Dendritic cell treated with granulocyte-macrophage colony-stimulating factor and Interleukin-4, amounts not matched to agents 40 ng/mL and 50 ng/mL, for 4 days (primary cell): Measurements from ENCODE around the gene SHOX.
"Not testable (repeated sequence)": the region's sequence is repeated elsewhere in the genome, so short reads cannot be mapped to it uniquely, and the experiment has no call there.

Experiments used
- H3K27ac Mint-ChIP-seq: one replicate; pipeline ENCODE4 v1.8.0; 2022; ENCODE audit warnings: mild to moderate bottlenecking, mixed read lengths
- H3K27me3 Mint-ChIP-seq: one replicate; pipeline ENCODE4 v1.8.0; 2022; ENCODE audit warnings: mild to moderate bottlenecking, mixed read lengths
- H3K36me3 Mint-ChIP-seq: one replicate; pipeline ENCODE4 v1.8.0; 2022; ENCODE audit warnings: low read depth, mixed read lengths
- H3K4me1 Mint-ChIP-seq: one replicate; pipeline ENCODE4 v1.8.0; 2022; ENCODE audit warnings: low read depth, mixed read lengths
- H3K4me3 Mint-ChIP-seq: one replicate; pipeline ENCODE4 v1.8.0; 2022; ENCODE audit warnings: mild to moderate bottlenecking, moderate library complexity, mixed read lengths
- H3K9me3 Mint-ChIP-seq: one replicate; pipeline ENCODE4 v1.8.0; 2022; ENCODE audit warnings: mixed read lengths
- intact Hi-C: fragments of 100-400 bp; cut with micrococcal nuclease; formaldehyde crosslinking; loops from one replicate; pipeline ENCODE4 v1.15.0; 2022

The SHOX gene

GRCh38 chrX:617401-617800, 13.2 kb upstream of the SHOX start:
- Mint-ChIP-seq H3K4me3 (no peak overlapping the region), H3K36me3 (no peaks in the 10 kb centered on the region), H3K27me3 (peaks cover 29% of the 10 kb centered on the region), H3K27ac (no peak overlapping the region), H3K4me1 (no peaks in the 10 kb centered on the region), H3K9me3 (no peaks in the 10 kb centered on the region)
- intact Hi-C loops = no loop called here

- peaks cover 34% of the 10 kb centered on the region for H3K27me3 Mint-ChIP-seq
- no peak overlapping the region for H3K4me3 Mint-ChIP-seq
- H3K9me3 Mint-ChIP-seq = no peaks in the 10 kb centered on the region
- H3K27ac Mint-ChIP-seq = no peak overlapping the region
- H3K4me1 Mint-ChIP-seq = no peaks in the 10 kb centered on the region
- no peaks in the 10 kb centered on the region for H3K36me3 Mint-ChIP-seq
- intact Hi-C loops = no loop called here
Measured at GRCh38 chrX:617891-618290, 12.7 kb upstream of the SHOX start.

GRCh38 chrX:618304-618703, 12.3 kb upstream of the SHOX start:
- H3K4me3 Mint-ChIP-seq, H3K4me1 Mint-ChIP-seq, H3K9me3 Mint-ChIP-seq, intact Hi-C loops, H3K27ac Mint-ChIP-seq, H3K36me3 Mint-ChIP-seq: not testable (repeated sequence)
- peaks cover 38% of the 10 kb centered on the region for H3K27me3 Mint-ChIP-seq

GRCh38 chrX:618761-619450, 11.7 kb upstream of the SHOX start:
- no peak overlapping the region for H3K27ac Mint-ChIP-seq
- no peaks in the 10 kb centered on the region for H3K9me3 Mint-ChIP-seq
- no peaks in the 10 kb centered on the region for H3K36me3 Mint-ChIP-seq
- intact Hi-C loops = no loop called here
- no peaks in the 10 kb centered on the region for H3K4me1 Mint-ChIP-seq
- no peak overlapping the region for H3K4me3 Mint-ChIP-seq
- H3K27me3 Mint-ChIP-seq = peaks cover 41% of the 10 kb centered on the region

- H3K9me3 Mint-ChIP-seq = no peaks in the 10 kb centered on the region
- H3K27me3 Mint-ChIP-seq = peaks cover 43% of the 10 kb centered on the region
- H3K27ac Mint-ChIP-seq = no peak overlapping the region
- H3K4me1 Mint-ChIP-seq = no peaks in the 10 kb centered on the region
- H3K4me3 Mint-ChIP-seq = no peak overlapping the region
- no peaks in the 10 kb centered on the region for H3K36me3 Mint-ChIP-seq
- intact Hi-C loops = no loop called here
Measured at GRCh38 chrX:619451-619811, 11.2 kb upstream of the SHOX start.

- H3K27me3 Mint-ChIP-seq = peaks cover 47% of the 10 kb centered on the region
- no peaks in the 10 kb centered on the region for H3K4me1 Mint-ChIP-seq
- intact Hi-C loops = no loop called here
- no peak overlapping the region for H3K27ac Mint-ChIP-seq
- no peaks in the 10 kb centered on the region for H3K36me3 Mint-ChIP-seq
- H3K9me3 Mint-ChIP-seq = no peaks in the 10 kb centered on the region
- no peak overlapping the region for H3K4me3 Mint-ChIP-seq
Measured at GRCh38 chrX:619812-620531, 10.6 kb upstream of the SHOX start.

GRCh38 chrX:621705-622503, 8.7 kb upstream of the SHOX start:
- no peaks in the 10 kb centered on the region for H3K9me3 Mint-ChIP-seq
- intact Hi-C loops = no loop called here
- H3K4me3 Mint-ChIP-seq = no peak overlapping the region
- no peaks in the 10 kb centered on the region for H3K4me1 Mint-ChIP-seq
- H3K27ac Mint-ChIP-seq = no peak overlapping the region
- no peaks in the 10 kb centered on the region for H3K36me3 Mint-ChIP-seq
- peaks cover 65% of the 10 kb centered on the region for H3K27me3 Mint-ChIP-seq

GRCh38 chrX:622802-623201, 7.8 kb upstream of the SHOX start:
- H3K27me3 Mint-ChIP-seq = peaks cover 73% of the 10 kb centered on the region
- H3K9me3 Mint-ChIP-seq, H3K4me1 Mint-ChIP-seq, H3K27ac Mint-ChIP-seq, H3K36me3 Mint-ChIP-seq, intact Hi-C loops, H3K4me3 Mint-ChIP-seq: not testable (repeated sequence)

- Mint-ChIP-seq H3K27me3 (peaks cover 74% of the 10 kb centered on the region), H3K4me3 (no peak overlapping the region), H3K36me3 (no peaks in the 10 kb centered on the region), H3K9me3 (no peaks in the 10 kb centered on the region), H3K27ac (no peak overlapping the region), H3K4me1 (no peaks in the 10 kb centered on the region)
- intact Hi-C loops = no loop called here
Measured at GRCh38 chrX:623268-623598, 7.4 kb upstream of the SHOX start.

- Mint-ChIP-seq H3K27ac (no peak overlapping the region), H3K4me3 (no peak overlapping the region), H3K27me3 (peaks cover 71% of the 10 kb centered on the region), H3K36me3 (no peaks in the 10 kb centered on the region), H3K9me3 (no peaks in the 10 kb centered on the region), H3K4me1 (no peaks in the 10 kb centered on the region)
- intact Hi-C loops = no loop called here
Measured at GRCh38 chrX:623599-624315, 6.8 kb upstream of the SHOX start.

GRCh38 chrX:625137-625691, 5.4 kb upstream of the SHOX start:
- Mint-ChIP-seq H3K27ac (no peak overlapping the region), H3K4me3 (no peak overlapping the region), H3K4me1 (no peaks in the 10 kb centered on the region), H3K27me3 (peaks cover 77% of the 10 kb centered on the region), H3K9me3 (no peaks in the 10 kb centered on the region), H3K36me3 (no peaks in the 10 kb centered on the region)
- intact Hi-C loops = no loop called here

GRCh38 chrX:626047-626446, 4.5 kb upstream of the SHOX start:
- H3K27ac Mint-ChIP-seq, H3K4me1 Mint-ChIP-seq, H3K36me3 Mint-ChIP-seq, H3K4me3 Mint-ChIP-seq, H3K9me3 Mint-ChIP-seq, intact Hi-C loops: not testable (repeated sequence)
- H3K27me3 Mint-ChIP-seq = peaks cover 77% of the 10 kb centered on the region

GRCh38 chrX:626745-627509, 3.7 kb upstream of the SHOX start:
- intact Hi-C loops = no loop called here
- H3K4me1 Mint-ChIP-seq = no peaks in the 10 kb centered on the region
- H3K4me3 Mint-ChIP-seq = no peak overlapping the region
- no peaks in the 10 kb centered on the region for H3K36me3 Mint-ChIP-seq
- H3K9me3 Mint-ChIP-seq = no peaks in the 10 kb centered on the region
- H3K27ac Mint-ChIP-seq = no peak overlapping the region
- H3K27me3 Mint-ChIP-seq = peaks cover 82% of the 10 kb centered on the region
